Epithelial cell of alveolus of lung (primary cell): ENCODE results near the gene NFKBIE. TPM values are rescaled to one million over a fixed set of nuclear protein-coding genes. Genes with fewer than 3 reads are reported as not detected.

Experiments
- total RNA-seq: library from RNA; depleted of rRNA; stranded (reverse); fragments of >200 nt; gene quantifications from 2 replicates; pipeline ENCODE4 v1.2.1, GENCODE V29; 2015

Gene NFKBIE, protein sequence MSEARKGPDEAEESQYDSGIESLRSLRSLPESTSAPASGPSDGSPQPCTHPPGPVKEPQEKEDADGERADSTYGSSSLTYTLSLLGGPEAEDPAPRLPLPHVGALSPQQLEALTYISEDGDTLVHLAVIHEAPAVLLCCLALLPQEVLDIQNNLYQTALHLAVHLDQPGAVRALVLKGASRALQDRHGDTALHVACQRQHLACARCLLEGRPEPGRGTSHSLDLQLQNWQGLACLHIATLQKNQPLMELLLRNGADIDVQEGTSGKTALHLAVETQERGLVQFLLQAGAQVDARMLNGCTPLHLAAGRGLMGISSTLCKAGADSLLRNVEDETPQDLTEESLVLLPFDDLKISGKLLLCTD
- total RNA-seq, result 12.7 and 25.2 TPM in 2 replicates

DNA sequence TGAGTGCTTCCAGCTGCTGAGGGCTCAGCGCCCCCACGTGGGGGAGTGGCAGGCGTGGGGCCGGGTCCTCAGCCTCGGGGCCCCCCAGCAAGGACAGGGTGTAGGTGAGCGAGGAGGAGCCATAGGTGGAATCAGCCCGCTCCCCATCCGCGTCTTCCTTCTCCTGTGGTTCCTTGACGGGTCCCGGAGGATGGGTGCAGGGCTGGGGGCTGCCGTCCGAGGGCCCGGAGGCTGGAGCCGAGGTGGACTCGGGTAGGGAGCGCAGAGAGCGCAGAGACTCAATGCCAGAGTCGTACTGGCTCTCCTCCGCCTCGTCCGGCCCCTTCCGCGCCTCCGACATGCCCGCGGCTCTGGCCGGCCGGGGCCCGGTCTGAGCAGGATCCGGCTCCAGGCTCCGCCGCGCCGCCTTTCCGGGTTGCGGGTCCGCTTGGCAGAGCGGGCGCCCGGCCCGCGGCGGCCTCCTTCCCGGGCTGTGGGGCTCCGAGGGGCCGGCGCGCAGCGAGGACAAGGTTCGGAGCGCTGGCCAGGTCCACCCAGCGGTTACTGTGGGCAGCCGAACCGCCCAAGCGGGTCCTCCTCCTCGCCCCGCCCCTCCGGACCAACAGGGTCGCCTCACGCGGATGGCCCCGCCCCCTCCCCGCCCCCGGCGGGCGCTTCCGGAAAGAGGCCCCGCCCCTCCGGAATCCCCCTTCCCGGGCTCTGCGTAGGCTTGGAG is at the start of gene NFKBIE:
TSS of gene NFKBIE (minus strand) at position 545 of the 715 bp plus-strand sequence. CDS start at position 340, 205 bp downstream.

DNA sequence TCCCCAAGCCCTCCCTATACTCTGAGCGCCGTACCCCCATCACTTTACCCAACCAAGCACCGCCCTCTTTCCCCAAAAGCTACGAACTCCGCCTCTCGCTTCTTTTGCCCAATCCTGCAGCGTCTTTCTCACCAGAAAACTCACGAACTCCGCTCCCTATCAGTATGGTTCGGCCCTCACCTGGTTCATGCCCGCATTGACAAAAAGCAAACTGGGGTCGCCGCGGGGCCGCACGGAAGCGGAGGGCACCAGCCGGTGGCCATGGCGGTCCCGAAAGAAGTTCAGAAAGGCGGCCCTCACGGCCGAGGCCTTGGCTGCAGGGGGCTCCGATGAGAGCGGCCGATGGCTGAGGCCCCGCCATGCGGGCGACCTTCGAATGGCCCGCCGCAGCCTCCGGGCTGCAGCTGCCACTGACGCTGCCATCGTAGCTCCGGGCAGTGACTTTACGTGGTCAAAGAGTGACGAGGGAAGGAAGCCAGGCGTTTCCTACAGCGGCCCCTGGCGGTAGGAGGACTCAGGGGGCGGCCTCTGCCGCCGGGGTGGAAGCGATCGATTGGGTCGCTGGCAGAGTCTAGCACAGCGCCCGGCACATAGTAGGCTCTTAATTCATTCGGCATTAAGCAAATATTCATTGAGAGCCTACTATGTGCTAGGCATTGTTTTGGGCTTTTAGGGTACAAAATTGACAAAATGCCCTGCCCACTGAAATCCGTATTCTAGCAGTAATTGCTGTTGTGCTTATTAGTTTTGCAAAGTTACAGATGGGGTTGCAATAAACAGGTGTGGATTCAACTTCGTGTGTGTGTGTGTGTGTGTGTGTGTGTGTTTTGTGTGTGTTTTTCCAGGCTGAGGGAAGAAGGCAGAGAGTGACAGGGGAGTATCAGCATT is 47.8 kb upstream of the NFKBIE start, which contains the start of gene AARS2:
TSS of gene AARS2 (minus strand) at position 447 of the 888 bp plus-strand sequence. CDS start at position 423, 24 bp downstream.

DNA sequence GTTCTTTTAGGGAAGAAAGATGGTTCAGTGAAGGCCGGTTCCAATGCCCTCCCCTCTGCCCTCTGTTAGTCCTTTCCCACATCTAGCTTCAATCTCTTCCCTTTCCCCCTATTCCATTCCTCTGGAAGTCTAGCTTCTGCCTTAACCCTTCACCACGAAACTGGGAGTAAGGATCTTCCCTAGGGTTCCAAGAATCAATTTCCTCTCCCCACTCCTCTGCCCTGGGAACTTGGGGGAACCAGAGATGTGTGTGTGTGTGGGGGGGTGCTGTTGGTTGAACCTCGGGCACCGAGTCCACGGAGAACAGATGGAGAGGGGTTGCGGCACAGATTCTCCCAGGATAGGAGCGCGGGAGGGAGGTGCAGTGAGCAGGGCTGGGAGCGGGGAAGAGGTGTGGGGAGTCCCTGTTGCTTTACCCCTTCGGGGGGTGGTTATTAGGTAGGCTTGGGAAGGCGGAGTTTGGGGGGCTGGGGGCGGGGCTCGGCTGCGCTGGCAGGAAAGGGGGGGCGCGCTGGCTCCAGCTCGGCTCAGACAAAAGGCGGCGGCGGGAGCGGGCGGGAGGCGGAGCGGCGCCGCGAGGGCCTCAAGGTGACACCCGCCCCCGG is 4.7 kb upstream of the NFKBIE start, which contains the start of gene TMEM151B:
TSS of gene TMEM151B (plus strand) at position 530 of the 605 bp plus-strand sequence. CDS start 293 bp downstream, outside the sequence.

DNA sequence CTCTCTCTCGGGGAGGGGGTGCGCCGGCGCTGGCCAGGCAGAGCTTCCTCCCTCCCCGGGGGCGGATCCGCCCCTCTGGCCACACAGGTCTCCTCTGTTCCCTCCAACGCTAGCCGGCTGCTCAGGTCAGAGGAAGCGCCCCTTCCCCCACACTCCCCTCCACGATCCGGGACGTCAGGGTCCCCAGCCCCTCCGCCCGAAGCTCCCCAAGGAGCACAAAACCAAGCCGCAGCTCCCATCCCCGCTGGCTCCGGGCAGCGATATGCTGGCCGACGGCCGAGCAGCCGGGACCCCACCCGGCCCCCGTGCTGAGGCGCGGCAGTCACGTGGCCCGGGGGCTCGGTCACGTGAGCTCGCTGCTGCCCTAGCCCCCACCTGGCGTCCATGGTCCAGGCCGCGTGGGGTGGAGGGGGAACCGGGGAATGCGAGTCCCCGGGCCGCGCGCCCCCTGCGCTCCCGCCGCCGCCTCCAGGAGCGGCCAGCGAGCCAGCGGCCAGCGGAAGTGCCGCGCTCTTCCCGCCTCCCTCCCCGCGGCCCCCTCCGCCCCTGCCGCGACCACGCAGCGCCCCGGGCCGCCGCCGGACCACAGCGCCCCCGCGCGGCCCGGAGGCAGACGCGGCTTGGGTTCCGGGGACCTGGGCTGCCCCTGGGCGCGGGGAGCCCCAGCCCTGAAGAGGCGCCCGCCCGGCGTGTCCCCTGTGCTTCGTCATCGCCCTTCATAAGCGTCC is 8.2 kb downstream of the NFKBIE start, which contains the start of gene SLC35B2:
TSS of gene SLC35B2 (minus strand) at position 504 of the 728 bp plus-strand sequence. CDS start at position 386, 118 bp downstream.

DNA sequence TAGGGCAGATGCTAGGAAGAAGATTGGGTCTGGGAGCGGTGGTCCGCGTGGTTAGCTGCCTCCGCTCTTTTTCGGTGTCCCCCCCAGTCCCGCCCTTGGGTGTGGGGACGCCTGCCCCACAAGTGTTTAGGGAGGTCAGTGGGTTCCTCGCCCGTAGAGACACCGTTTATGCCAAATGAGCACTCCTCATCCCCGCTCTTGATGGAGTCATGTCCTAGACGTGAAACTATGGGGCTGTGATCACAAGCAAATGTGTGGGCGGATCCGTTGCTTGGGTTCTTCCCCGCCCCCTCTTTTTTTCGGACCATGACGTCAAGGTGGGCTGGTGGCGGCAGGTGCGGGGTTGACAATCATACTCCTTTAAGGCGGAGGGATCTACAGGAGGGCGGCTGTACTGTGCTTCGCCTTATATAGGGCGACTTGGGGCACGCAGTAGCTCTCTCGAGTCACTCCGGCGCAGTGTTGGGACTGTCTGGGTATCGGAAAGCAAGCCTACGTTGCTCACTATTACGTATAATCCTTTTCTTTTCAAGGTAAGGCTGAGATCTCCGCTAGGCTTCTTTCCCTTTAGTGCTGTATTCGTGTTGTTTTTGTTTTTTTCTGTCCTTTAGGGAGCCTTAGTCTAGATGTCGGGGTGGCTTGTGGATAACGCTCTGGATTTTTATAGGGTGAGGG is 18.6 kb downstream of the NFKBIE start, which contains the start of gene HSP90AB1:
TSS of gene HSP90AB1 (plus strand) at position 439 of the 675 bp plus-strand sequence. CDS start 1,529 bp downstream, outside the sequence.

DNA sequence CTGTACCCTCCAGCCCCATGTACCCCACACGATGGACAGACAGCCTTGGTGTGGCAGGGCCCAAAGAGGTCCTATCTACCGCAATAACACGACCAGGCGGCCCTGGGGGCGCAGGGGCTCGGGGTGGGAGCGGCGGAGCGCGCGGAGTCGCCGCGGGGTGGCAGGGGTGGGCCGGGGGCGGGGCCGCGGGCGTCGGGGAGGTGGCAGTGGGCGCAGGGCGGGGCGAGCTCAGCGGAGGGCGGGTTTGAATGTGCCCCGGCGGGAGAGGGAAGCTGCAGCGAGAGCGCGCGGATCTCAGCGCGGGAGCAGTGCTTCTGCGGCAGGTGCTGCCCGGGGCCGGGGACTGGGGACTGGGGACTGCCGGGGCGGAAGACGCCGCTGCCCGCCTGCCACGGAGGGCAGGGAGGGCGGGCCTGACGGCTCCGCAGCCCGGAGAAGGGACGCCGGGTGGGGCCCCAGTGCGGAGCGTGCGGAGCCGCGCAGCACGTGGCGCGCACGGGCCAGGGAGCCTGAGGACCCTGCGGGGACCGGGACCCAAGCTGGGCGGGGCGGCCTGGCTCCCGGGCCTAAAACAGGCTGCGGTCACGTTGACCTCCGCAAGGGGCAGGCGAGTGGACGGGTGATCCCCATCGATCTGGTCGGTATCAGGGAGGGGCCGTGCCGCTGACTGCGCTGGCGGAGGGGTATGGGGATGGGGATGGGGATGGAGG is 41.9 kb downstream of the NFKBIE start, which contains the start of gene SLC29A1:
TSS of gene SLC29A1 (plus strand) at position 277 of the 710 bp plus-strand sequence. CDS start 3,719 bp downstream, outside the sequence.

DNA sequence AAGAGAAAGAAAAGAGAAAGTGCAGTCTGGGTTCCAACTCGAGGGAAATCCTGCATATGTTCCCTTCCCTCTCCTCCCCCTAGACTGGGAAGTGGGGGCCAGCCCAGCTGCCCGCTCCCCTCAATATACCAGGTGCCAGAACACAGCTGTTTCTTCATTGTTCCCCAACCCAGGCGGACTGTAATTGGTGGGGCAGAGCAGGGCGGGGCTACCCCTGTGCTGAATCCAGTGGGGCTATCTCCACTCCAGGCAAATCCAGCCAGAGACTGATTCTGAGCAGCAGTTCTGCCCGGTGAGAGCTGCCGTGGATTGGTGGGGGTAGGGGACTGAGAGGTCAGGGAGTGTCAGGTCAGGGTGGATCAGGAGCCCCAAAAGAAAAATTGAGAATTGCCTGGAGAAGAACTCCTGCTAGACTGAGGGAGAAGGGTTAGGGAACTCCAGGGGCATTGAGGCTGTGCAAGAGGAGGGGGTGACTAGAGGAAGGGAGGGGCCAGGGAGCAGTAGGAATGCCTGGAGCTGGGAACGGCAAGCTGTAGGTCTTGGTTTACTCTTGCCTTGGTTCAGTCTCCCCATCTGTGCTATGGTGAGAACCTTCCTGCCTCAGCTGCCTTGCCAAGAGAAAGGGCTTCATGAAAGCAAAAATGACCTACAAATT is 48.5 kb downstream of the NFKBIE start, which contains the start of gene MYMX:
TSS of gene MYMX (plus strand) at position 250 of the 655 bp plus-strand sequence. CDS start 546 bp downstream, outside the sequence.

Other genes starting within 250 kb of the NFKBIE start
- gene MRPL14, start 138.1 kb downstream of the NFKBIE start, total RNA-seq, result 43.1 and 69.8 TPM in 2 replicates
- gene TMEM63B, start 138.0 kb downstream of the NFKBIE start, total RNA-seq, result 22.8 and 27.7 TPM in 2 replicates
- gene CAPN11, start 106.7 kb downstream of the NFKBIE start, total RNA-seq, result not detected in 2 replicates
- 2.0 TPM in 1 of 2 replicates, not detected in the other for gene MYMX, start 48.6 kb downstream of the NFKBIE start, total RNA-seq
- 20.0 and 33.6 TPM in 2 replicates for gene SLC29A1, start 42.0 kb downstream of the NFKBIE start, total RNA-seq
- gene HSP90AB1, start 18.4 kb downstream of the NFKBIE start, total RNA-seq, result 797 and 817 TPM in 2 replicates
- gene SLC35B2, start 8.0 kb downstream of the NFKBIE start, total RNA-seq, result 82.9 and 95.5 TPM in 2 replicates
- gene TMEM151B, start 4.9 kb upstream of the NFKBIE start, total RNA-seq, result not detected in 2 replicates
- gene AARS2, start 47.8 kb upstream of the NFKBIE start, total RNA-seq, result 13.3 and 17.7 TPM in 2 replicates
- gene SPATS1, start 77.1 kb upstream of the NFKBIE start, total RNA-seq, result not detected in 2 replicates
- gene CDC5L, start 122.2 kb upstream of the NFKBIE start, total RNA-seq, result 16.8 and 20.0 TPM in 2 replicates